C4-2B (cell line): ENCODE measurements around the gene PRODH.

ENCODE experiments used
- ZFX ChIP-seq: fragments of 450-650 bp; IDR thresholded peaks from 2 replicates; pipeline ENCODE4 v1.6.1; 2017
- TF ChIP-seq, protein P1 (sequence below): fragments of 450-650 bp; conservative IDR thresholded peaks from 2 replicates; pipeline ENCODE4 v1.5.1; 2017; ENCODE audit warnings: mild to moderate bottlenecking

DNA sequence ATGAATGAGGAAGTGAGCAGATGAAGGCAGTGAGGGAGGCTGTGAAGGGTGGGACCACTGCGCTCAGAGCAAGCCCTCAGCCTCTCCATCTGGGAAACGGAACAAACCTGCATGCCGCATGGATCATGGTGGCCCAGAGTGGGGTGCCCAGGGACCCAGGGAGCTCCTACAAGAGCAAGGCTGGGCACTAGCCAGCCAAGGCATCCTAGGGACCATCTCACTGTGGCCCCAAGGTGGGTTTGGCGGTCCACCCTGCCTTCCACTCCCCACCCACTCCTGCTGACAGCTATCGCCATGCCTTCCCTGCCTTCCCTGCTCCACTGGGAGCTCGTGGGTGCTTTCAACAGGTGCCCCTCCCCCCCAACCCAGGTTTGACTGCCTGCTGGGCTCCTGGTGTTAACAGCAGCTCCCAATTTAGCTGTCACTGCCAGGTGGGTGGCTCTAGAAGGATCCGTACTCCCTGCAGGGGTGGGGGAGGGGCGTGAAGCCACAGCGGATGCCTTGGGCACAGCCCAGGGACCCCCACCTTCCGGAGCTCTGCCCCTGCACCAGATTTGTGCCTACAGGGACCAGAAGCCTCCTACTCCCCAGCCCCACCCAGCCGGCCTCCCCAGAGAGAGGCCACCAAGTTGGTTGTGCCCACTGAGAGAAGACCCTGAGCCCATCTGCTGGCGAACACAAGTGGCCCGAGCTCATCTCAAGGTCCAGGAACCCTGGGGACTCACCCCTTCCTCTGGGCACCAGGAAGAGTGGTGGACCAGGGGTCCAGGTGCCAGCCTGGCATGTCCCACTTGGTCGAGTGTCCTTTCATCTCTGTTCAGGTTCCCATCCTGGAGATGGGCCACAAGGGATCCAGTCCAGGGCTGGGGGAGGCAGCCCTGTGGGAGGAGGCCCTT, 29.7 kb upstream of the PRODH start:
- TF ChIP-seq, protein P1, sequence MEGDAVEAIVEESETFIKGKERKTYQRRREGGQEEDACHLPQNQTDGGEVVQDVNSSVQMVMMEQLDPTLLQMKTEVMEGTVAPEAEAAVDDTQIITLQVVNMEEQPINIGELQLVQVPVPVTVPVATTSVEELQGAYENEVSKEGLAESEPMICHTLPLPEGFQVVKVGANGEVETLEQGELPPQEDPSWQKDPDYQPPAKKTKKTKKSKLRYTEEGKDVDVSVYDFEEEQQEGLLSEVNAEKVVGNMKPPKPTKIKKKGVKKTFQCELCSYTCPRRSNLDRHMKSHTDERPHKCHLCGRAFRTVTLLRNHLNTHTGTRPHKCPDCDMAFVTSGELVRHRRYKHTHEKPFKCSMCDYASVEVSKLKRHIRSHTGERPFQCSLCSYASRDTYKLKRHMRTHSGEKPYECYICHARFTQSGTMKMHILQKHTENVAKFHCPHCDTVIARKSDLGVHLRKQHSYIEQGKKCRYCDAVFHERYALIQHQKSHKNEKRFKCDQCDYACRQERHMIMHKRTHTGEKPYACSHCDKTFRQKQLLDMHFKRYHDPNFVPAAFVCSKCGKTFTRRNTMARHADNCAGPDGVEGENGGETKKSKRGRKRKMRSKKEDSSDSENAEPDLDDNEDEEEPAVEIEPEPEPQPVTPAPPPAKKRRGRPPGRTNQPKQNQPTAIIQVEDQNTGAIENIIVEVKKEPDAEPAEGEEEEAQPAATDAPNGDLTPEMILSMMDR, result no peak
- TF ChIP-seq ZFX, result no peak
